Panc1 (cell line): ENCODE data around the gene SLC5A11.

Source experiments
- CTCF ChIP-seq: fragments of 450-650 bp; IDR thresholded peaks from 2 replicates; pipeline ENCODE4 v1.5.1; 2017; ENCODE audit warnings: mild to moderate bottlenecking
- POLR2AphosphoS5 ChIP-seq: IDR thresholded peaks from 2 replicates; pipeline ENCODE4 v1.6.1; 2012; ENCODE audit warnings: mild to moderate bottlenecking, low read depth, low read length, moderate library complexity
- SIN3A ChIP-seq: IDR thresholded peaks from 2 replicates; pipeline ENCODE4 v1.6.1; 2012; ENCODE audit warnings: low read depth, mild to moderate bottlenecking, low read length, moderate library complexity, borderline replicate concordance; ENCODE audit not compliant: insufficient read depth
- TCF7L2 ChIP-seq: IDR thresholded peaks from 2 replicates; pipeline ENCODE4 v1.6.1; 2011; ENCODE audit warnings: mild to moderate bottlenecking, low read depth, low read length, inconsistent platforms
- TF ChIP-seq, protein P1 (sequence below), 2 experiments: IDR thresholded peaks; 2 replicates each; pipeline ENCODE4 v1.6.1; 2011 to 2012; ENCODE audit warnings: low read depth in 2 of 2, control low read depth in 1 of 2, low read length in 1 of 2, mild to moderate bottlenecking in 1 of 2, moderate library complexity in 1 of 2; ENCODE audit not compliant: insufficient read depth in 1 of 2

DNA sequence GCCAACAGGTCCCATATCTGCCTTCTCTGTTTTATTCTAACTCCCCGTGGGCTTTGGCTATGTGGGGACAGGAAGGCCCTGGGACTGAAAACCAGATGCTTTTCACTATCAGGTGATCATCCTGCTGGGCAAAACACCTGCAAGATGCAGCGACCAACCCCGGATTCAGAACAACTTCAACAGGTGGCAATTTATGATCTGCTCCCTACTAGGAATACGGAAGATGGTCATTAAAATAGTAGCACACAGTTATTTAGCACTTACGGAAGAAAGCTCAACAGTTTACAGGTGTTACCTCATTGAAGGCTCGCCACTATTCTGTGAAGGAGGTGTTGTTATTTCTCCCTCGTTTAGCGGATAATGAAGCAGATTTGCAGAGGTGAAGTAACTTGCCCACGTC, 7.8 kb upstream of the SLC5A11 start:
- TF ChIP-seq TCF7L2 (no peak), CTCF (no peak), POLR2AphosphoS5 (no peak), SIN3A (no peak)
- TF ChIP-seq, protein P1, sequence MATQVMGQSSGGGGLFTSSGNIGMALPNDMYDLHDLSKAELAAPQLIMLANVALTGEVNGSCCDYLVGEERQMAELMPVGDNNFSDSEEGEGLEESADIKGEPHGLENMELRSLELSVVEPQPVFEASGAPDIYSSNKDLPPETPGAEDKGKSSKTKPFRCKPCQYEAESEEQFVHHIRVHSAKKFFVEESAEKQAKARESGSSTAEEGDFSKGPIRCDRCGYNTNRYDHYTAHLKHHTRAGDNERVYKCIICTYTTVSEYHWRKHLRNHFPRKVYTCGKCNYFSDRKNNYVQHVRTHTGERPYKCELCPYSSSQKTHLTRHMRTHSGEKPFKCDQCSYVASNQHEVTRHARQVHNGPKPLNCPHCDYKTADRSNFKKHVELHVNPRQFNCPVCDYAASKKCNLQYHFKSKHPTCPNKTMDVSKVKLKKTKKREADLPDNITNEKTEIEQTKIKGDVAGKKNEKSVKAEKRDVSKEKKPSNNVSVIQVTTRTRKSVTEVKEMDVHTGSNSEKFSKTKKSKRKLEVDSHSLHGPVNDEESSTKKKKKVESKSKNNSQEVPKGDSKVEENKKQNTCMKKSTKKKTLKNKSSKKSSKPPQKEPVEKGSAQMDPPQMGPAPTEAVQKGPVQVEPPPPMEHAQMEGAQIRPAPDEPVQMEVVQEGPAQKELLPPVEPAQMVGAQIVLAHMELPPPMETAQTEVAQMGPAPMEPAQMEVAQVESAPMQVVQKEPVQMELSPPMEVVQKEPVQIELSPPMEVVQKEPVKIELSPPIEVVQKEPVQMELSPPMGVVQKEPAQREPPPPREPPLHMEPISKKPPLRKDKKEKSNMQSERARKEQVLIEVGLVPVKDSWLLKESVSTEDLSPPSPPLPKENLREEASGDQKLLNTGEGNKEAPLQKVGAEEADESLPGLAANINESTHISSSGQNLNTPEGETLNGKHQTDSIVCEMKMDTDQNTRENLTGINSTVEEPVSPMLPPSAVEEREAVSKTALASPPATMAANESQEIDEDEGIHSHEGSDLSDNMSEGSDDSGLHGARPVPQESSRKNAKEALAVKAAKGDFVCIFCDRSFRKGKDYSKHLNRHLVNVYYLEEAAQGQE (IDR thresholded peaks at IDR 0.05; ENCODE audit: insufficient read depth in 1 of 2, low read depth in 2 of 2, low read length in 1 of 2), result no peak
